ENCODE data around the gene RFTN2. TPM values are rescaled to one million over a fixed set of nuclear protein-coding genes. Genes with fewer than 3 reads are reported as not detected.

The RFTN2 gene
- total and polyA plus RNA-seq, 2 donors (not counting 3 experiments of a cell fraction or from before 2014, with no cell fraction given): 5.0 to 8.0 TPM

DNA sequence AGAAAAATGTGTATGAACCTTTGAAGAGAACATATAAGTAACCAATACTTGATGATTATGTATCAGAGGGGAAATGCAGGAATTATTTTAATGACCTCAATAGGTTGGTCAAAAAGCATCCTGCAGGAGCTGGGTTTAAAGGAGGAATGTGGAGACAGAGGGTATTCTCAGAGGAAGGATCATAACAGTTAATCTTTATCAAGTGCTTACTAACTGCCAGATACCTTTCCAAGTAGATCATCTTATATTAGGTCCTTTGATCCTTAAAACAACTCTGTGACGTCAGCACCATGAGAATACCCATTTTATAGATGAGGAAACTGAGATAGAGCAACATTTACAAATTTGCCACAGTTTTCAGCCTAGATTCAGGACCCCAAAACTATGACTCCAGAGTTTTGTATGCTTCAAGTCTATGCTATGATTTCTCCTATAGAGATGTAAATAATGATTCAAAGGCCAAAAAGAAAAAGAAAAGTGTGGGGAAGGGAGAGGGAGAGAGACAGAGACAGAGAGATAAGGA, 3.0 kb downstream of the RFTN2 start:
- ChIA-PET CTCF (interaction anchor here (0.7 kb wide), 1 partner anchor 42 kb away, joined by 3 read pairs; no protein-coding TSS in a partner anchor), POLR2A (no interaction called here)
- intact Hi-C loops (cut with micrococcal nuclease): no loop called here
- Histone ChIP-seq H3K36me3 (ENCODE audit: control insufficient read depth in 2 of 2, extremely low read depth in 1 of 2, insufficient read depth in 2 of 2, low read length in 2 of 2) (no peaks in the 10 kb centered on the region), H3K9me3 (replicated peaks; ENCODE audit: control insufficient read depth, insufficient read depth, low read length) (no peaks in the 10 kb centered on the region), H3K4me2 (ENCODE audit: insufficient read depth, low read length) (no peak overlapping the region), H3K27ac (ENCODE audit: insufficient read depth, low read depth, low read length) (no peak overlapping the region), H3K9me1 (replicated peaks; ENCODE audit: control insufficient read depth, extremely low read depth, insufficient read depth, low read length) (no peaks in the 10 kb centered on the region), H3K79me2 (ENCODE audit: control insufficient read depth, insufficient read depth, low read length) (no peaks in the 10 kb centered on the region), H3K9ac (replicated peaks; ENCODE audit: extremely low read depth, insufficient read depth, low read length) (no peak overlapping the region), H3K4me1 (ENCODE audit: control insufficient read depth, extremely low read depth, insufficient read depth, low read length) (peaks cover 28% of the 10 kb centered on the region), H3K4me3 (replicated peaks in 1 of 3; ENCODE audit: insufficient read depth in 1 of 3, low read depth in 1 of 3, low read length in 3 of 3) (no peak overlapping the region), H2AFZ (ENCODE audit: low read depth, low read length) (no peak overlapping the region), H4K20me1 (replicated peaks; ENCODE audit: control insufficient read depth, extremely low read depth, insufficient read depth, low read length) (no peaks in the 10 kb centered on the region), H3K27me3 (ENCODE audit: control insufficient read depth in 2 of 2, insufficient read depth in 2 of 2, low read length in 2 of 2) (no peaks in the 10 kb centered on the region)
- no peak for DNase-seq (ENCODE audit: low read depth, low spot score)
- BruUV-seq (replicated peaks): no TSS peak
- FAIRE-seq: no peak
- TF ChIP-seq EZH2 (IDR thresholded peaks at IDR 0.05; ENCODE audit: borderline replicate concordance, low read depth, low read length, severe bottlenecking): no peak
- TF ChIP-seq GATA2 (IDR thresholded peaks at IDR 0.05; ENCODE audit: insufficient read depth, insufficient read length, low read depth, low read length): no peak
- TF ChIP-seq POLR2AphosphoS5 (IDR thresholded peaks at IDR 0.05; ENCODE audit: insufficient read depth, low read depth, low read length): no peak
- TF ChIP-seq, protein P1, sequence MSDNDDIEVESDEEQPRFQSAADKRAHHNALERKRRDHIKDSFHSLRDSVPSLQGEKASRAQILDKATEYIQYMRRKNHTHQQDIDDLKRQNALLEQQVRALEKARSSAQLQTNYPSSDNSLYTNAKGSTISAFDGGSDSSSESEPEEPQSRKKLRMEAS (IDR thresholded peaks at IDR 0.05; ENCODE audit: insufficient read depth, insufficient read length): no peak
- TF ChIP-seq JUN (IDR thresholded peaks at IDR 0.05; ENCODE audit: borderline replicate concordance, insufficient read depth, insufficient read length, low read depth): no peak
- no peak for TF ChIP-seq FOS (IDR thresholded peaks at IDR 0.05; ENCODE audit: borderline replicate concordance, insufficient read depth, low read length)
- TF ChIP-seq, protein P2, sequence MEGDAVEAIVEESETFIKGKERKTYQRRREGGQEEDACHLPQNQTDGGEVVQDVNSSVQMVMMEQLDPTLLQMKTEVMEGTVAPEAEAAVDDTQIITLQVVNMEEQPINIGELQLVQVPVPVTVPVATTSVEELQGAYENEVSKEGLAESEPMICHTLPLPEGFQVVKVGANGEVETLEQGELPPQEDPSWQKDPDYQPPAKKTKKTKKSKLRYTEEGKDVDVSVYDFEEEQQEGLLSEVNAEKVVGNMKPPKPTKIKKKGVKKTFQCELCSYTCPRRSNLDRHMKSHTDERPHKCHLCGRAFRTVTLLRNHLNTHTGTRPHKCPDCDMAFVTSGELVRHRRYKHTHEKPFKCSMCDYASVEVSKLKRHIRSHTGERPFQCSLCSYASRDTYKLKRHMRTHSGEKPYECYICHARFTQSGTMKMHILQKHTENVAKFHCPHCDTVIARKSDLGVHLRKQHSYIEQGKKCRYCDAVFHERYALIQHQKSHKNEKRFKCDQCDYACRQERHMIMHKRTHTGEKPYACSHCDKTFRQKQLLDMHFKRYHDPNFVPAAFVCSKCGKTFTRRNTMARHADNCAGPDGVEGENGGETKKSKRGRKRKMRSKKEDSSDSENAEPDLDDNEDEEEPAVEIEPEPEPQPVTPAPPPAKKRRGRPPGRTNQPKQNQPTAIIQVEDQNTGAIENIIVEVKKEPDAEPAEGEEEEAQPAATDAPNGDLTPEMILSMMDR (IDR thresholded peaks at IDR 0.05; ENCODE audit: extremely low read depth in 1 of 2, insufficient read depth in 1 of 2, low read depth in 1 of 2, low read length in 2 of 2): no peak
- TF ChIP-seq POLR2A (IDR thresholded peaks at IDR 0.05; ENCODE audit: low read depth, low read length): no peak
- TF ChIP-seq MYC (IDR thresholded peaks at IDR 0.05; ENCODE audit: low read depth, low read length): no peak
- dilution Hi-C loops (cut with MboI; ENCODE audit: extremely low pct_ligation_motif_present, low sequenced_read_pairs): no loop called here

Data from endothelial cell of umbilical vein (primary cell).